ENCODE data around the gene STAC3.

DNA sequence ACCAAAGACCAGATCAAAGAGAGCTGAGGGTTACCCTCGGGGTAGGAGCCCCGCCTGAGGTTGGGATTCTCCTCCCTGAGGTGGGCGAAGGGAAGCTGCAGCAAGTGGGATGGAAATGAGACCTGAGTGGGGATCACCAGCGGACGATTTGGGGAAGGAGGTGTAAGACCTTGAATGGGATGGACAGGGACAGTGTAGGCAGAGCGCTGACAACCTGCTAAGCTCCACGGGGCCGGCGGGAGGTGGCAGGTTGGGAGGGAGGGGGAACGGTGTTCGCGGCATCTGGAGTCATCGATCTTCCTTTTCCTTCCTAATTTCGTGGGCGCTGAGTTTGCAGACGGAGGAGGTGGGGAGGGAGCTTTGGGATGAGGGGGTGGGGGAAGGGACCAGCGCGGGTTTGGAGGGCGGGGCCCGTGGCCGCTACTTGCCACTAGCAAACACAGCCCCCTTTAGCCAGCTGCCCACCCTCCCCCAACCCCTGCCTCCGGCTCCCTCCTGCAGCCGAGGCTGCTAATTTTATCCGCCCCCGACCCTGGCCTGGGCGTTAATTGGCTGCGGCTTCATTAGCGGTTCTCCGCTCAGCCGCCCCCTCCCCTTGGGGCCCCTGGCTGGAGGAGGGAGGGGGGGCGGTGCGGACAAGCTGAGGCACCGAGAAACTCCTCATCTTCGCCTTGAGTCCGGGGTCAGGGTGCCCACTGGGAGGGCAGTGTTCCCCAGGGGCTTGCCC, 24.2 kb downstream of the STAC3 start:
- no peak for TF ChIP-seq FOXA1 (IDR thresholded peaks at IDR 0.05)
- TF ChIP-seq, protein P1, sequence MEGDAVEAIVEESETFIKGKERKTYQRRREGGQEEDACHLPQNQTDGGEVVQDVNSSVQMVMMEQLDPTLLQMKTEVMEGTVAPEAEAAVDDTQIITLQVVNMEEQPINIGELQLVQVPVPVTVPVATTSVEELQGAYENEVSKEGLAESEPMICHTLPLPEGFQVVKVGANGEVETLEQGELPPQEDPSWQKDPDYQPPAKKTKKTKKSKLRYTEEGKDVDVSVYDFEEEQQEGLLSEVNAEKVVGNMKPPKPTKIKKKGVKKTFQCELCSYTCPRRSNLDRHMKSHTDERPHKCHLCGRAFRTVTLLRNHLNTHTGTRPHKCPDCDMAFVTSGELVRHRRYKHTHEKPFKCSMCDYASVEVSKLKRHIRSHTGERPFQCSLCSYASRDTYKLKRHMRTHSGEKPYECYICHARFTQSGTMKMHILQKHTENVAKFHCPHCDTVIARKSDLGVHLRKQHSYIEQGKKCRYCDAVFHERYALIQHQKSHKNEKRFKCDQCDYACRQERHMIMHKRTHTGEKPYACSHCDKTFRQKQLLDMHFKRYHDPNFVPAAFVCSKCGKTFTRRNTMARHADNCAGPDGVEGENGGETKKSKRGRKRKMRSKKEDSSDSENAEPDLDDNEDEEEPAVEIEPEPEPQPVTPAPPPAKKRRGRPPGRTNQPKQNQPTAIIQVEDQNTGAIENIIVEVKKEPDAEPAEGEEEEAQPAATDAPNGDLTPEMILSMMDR (IDR thresholded peaks at IDR 0.05; ENCODE audit: low read depth, low read length, missing input control): no peak
- TF ChIP-seq RXRA (IDR thresholded peaks at IDR 0.05): no peak
- TF ChIP-seq, protein P2, sequence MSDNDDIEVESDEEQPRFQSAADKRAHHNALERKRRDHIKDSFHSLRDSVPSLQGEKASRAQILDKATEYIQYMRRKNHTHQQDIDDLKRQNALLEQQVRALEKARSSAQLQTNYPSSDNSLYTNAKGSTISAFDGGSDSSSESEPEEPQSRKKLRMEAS (IDR thresholded peaks at IDR 0.05): no peak
- no peak for TF ChIP-seq TAF1 (conservative IDR thresholded peaks at IDR 0.05)
- TF ChIP-seq, protein P3, sequence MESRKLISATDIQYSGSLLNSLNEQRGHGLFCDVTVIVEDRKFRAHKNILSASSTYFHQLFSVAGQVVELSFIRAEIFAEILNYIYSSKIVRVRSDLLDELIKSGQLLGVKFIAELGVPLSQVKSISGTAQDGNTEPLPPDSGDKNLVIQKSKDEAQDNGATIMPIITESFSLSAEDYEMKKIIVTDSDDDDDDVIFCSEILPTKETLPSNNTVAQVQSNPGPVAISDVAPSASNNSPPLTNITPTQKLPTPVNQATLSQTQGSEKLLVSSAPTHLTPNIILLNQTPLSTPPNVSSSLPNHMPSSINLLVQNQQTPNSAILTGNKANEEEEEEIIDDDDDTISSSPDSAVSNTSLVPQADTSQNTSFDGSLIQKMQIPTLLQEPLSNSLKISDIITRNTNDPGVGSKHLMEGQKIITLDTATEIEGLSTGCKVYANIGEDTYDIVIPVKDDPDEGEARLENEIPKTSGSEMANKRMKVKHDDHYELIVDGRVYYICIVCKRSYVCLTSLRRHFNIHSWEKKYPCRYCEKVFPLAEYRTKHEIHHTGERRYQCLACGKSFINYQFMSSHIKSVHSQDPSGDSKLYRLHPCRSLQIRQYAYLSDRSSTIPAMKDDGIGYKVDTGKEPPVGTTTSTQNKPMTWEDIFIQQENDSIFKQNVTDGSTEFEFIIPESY (IDR thresholded peaks at IDR 0.05): no peak
- no peak for TF ChIP-seq GABPA (IDR thresholded peaks at IDR 0.05 in 1 of 2, conservative IDR thresholded peaks at IDR 0.05 in 1 of 2)
